AG04449 (cell line): ENCODE measurements around the gene SND1.

ENCODE experiments used
- CTCF ChIA-PET: fragments of 350-600 bp; formaldehyde crosslinking; extraction: SDS; loops from one replicate; lab custom pipeline; 2021; ENCODE audit warnings: antibody characterized with exemption; lab: Yijun Ruan, JAX
- POLR2A ChIA-PET: fragments of 400-600, 350-600 bp; formaldehyde crosslinking; extraction: SDS; loops from one replicate; lab custom pipeline; 2020; ENCODE audit warnings: antibody characterized with exemption, inconsistent platforms; lab: Yijun Ruan, JAX
- DNase-seq: peaks from one replicate; pipeline ENCODE4 v3.0.0-alpha.2; 2010; ENCODE audit warnings: low read depth, low spot score
- H3K4me3 ChIP-seq: 2 replicates; pipeline ENCODE4 v1.5.1; 2011; ENCODE audit warnings: low read depth, mild to moderate bottlenecking, control low read depth, low read length
- CTCF ChIP-seq: IDR thresholded peaks from one replicate; pipeline ENCODE4 v1.5.1; 2011; ENCODE audit warnings: mild to moderate bottlenecking, moderate library complexity, low read length, control low read depth, inconsistent platforms; ENCODE audit not compliant: insufficient read depth; ENCODE audit errors: missing control alignments

SND1 gene

GRCh38 chr7:128092221-128092620 lies 440.2 kb downstream of the SND1 start:
- POLR2A ChIA-PET = no interaction called here

GRCh38 chr7:128093614-128094570 lies 441.9 kb downstream of the SND1 start:
- TF ChIP-seq CTCF = no peak
- ChIA-PET CTCF (interaction anchor here (1.6 to 2.1 kb wide), 2 partner anchors 42 to 115 kb away, joined by 4 to 5 read pairs; no protein-coding TSS in a partner anchor), POLR2A (interaction anchor here (0.8 kb wide), 1 partner anchor 11 kb away, joined by 3 read pairs; no protein-coding TSS in a partner anchor)
- DNase-seq = no peak
- no peak overlapping the region for H3K4me3 ChIP-seq

More at GRCh38 chr7:128092221-128092620, 440.2 kb downstream of the SND1 start:
- no peak overlapping the region for H3K4me3 ChIP-seq
- CTCF ChIA-PET = interaction anchor here (1.0 to 2.1 kb wide), 3 partner anchors 10 to 117 kb away, joined by 4 to 7 read pairs (median 5); no protein-coding TSS in a partner anchor
- DNase-seq = no peak
- no peak for TF ChIP-seq CTCF

GRCh38 chr7:128094686-128095085 lies 442.7 kb downstream of the SND1 start:
- no peak for DNase-seq
- ChIA-PET CTCF (interaction anchor here (0.9 to 1.6 kb wide), 2 partner anchors 17 to 41 kb away, joined by 3 to 4 read pairs; no protein-coding TSS in a partner anchor), POLR2A (interaction anchor here (0.8 kb wide), 1 partner anchor 10 kb away, joined by 3 read pairs; no protein-coding TSS in a partner anchor)
- H3K4me3 ChIP-seq = no peak overlapping the region
- TF ChIP-seq CTCF = no peak

- DNase-seq = no peak
- TF ChIP-seq CTCF = no peak
- no peak overlapping the region for H3K4me3 ChIP-seq
- CTCF ChIA-PET = interaction anchor here (1.2 to 1.8 kb wide), 2 partner anchors 9 to 389 kb away, joined by 4 to 8 read pairs; no protein-coding TSS in a partner anchor
- POLR2A ChIA-PET = no interaction called here
These were observed 445.3 kb downstream of the SND1 start for GRCh38 chr7:128097211-128097731.

GRCh38 chr7:128098629-128099028 lies 446.6 kb downstream of the SND1 start:
- TF ChIP-seq CTCF = no peak
- CTCF ChIA-PET = interaction anchor here (1.0 to 1.8 kb wide), 4 partner anchors 11 to 390 kb away, joined by 3 to 8 read pairs (median 3); no protein-coding TSS in a partner anchor
- POLR2A ChIA-PET = no interaction called here
- no peak overlapping the region for H3K4me3 ChIP-seq
- DNase-seq = no peak
